Measurements from ENCODE around the gene IGSF9.

The IGSF9 gene

GRCh38 chr1:159991513-159991912, 46.1 kb upstream of the IGSF9 start:
- Histone ChIP-seq H3K9ac (ENCODE audit: low read length) (no peak overlapping the region), H3K9me3 (ENCODE audit: insufficient read depth, low read length) (no peaks in the 10 kb centered on the region), H3K9me2 (replicated peaks; ENCODE audit: insufficient read depth, low read length) (no peaks in the 10 kb centered on the region), H3K4me2 (ENCODE audit: low read depth, low read length, poor library complexity, severe bottlenecking) (no peak overlapping the region), H3K27ac (ENCODE audit: low read depth, low read length) (no peak overlapping the region), H3K4me3 (ENCODE audit: insufficient read depth, low read length, poor library complexity, severe bottlenecking) (no peak overlapping the region), H3K36me3 (ENCODE audit: low read length) (no peaks in the 10 kb centered on the region), H4K20me1 (ENCODE audit: low read depth, low read length) (no peaks in the 10 kb centered on the region), H3F3A (ENCODE audit: insufficient read depth) (no peaks in the 10 kb centered on the region), H2AFZ (ENCODE audit: low read depth, low read length, severe bottlenecking) (no peak overlapping the region), H3K79me2 (ENCODE audit: insufficient read depth, low read length) (no peaks in the 10 kb centered on the region), H3K27me3 (ENCODE audit: low read length) (no peaks in the 10 kb centered on the region)
- TF ChIP-seq CTCF (IDR thresholded peaks at IDR 0.05; ENCODE audit: insufficient read depth, low read length, poor library complexity, severe bottlenecking) = no peak
- TF ChIP-seq EZH2phosphoT487 (conservative IDR thresholded peaks at IDR 0.05; ENCODE audit: low read length) = no peak

- no peak overlapping the region for H3K4me3 ChIP-seq (ENCODE audit: insufficient read depth, low read length, poor library complexity, severe bottlenecking)
- TF ChIP-seq EZH2phosphoT487 (conservative IDR thresholded peaks at IDR 0.05; ENCODE audit: low read length) (no peak), CTCF (IDR thresholded peaks at IDR 0.05; ENCODE audit: insufficient read depth, low read length, poor library complexity, severe bottlenecking) (no peak)
- H3K9ac ChIP-seq (ENCODE audit: low read length) = no peak overlapping the region
Measured at GRCh38 chr1:159990005-159990404, 44.6 kb upstream of the IGSF9 start.

GRCh38 chr1:159989581-159989980, 44.2 kb upstream of the IGSF9 start:
- H4K20me1 ChIP-seq (ENCODE audit: low read depth, low read length) = no peaks in the 10 kb centered on the region
- H3K79me2 ChIP-seq (ENCODE audit: insufficient read depth, low read length) = no peaks in the 10 kb centered on the region
- TF ChIP-seq CTCF (IDR thresholded peaks at IDR 0.05; ENCODE audit: insufficient read depth, low read length, poor library complexity, severe bottlenecking) = no peak
- TF ChIP-seq EZH2phosphoT487 (conservative IDR thresholded peaks at IDR 0.05; ENCODE audit: low read length) = no peak
- H3K36me3 ChIP-seq (ENCODE audit: low read length) = no peaks in the 10 kb centered on the region
- no peak overlapping the region for H2AFZ ChIP-seq (ENCODE audit: low read depth, low read length, severe bottlenecking)
- H3K27ac ChIP-seq (ENCODE audit: low read depth, low read length) = no peak overlapping the region
- no peak overlapping the region for H3K9ac ChIP-seq (ENCODE audit: low read length)
- no peaks in the 10 kb centered on the region for H3K9me2 ChIP-seq (replicated peaks; ENCODE audit: insufficient read depth, low read length)
- H3K4me3 ChIP-seq (ENCODE audit: insufficient read depth, low read length, poor library complexity, severe bottlenecking) = no peak overlapping the region
- H3F3A ChIP-seq (ENCODE audit: insufficient read depth) = no peaks in the 10 kb centered on the region
- H3K4me2 ChIP-seq (ENCODE audit: low read depth, low read length, poor library complexity, severe bottlenecking) = no peak overlapping the region
- no peaks in the 10 kb centered on the region for H3K9me3 ChIP-seq (ENCODE audit: insufficient read depth, low read length)
- H3K27me3 ChIP-seq (ENCODE audit: low read length) = no peaks in the 10 kb centered on the region

More at GRCh38 chr1:159990005-159990404, 44.6 kb upstream of the IGSF9 start:
- no peaks in the 10 kb centered on the region for H3K9me2 ChIP-seq (replicated peaks; ENCODE audit: insufficient read depth, low read length)
- no peaks in the 10 kb centered on the region for H3K9me3 ChIP-seq (ENCODE audit: insufficient read depth, low read length)
- no peak overlapping the region for H3K4me2 ChIP-seq (ENCODE audit: low read depth, low read length, poor library complexity, severe bottlenecking)
- H3K27me3 ChIP-seq (ENCODE audit: low read length) = no peaks in the 10 kb centered on the region
- no peaks in the 10 kb centered on the region for H3F3A ChIP-seq (ENCODE audit: insufficient read depth)
- H2AFZ ChIP-seq (ENCODE audit: low read depth, low read length, severe bottlenecking) = no peak overlapping the region
- no peaks in the 10 kb centered on the region for H4K20me1 ChIP-seq (ENCODE audit: low read depth, low read length)
- H3K36me3 ChIP-seq (ENCODE audit: low read length) = no peaks in the 10 kb centered on the region
- no peaks in the 10 kb centered on the region for H3K79me2 ChIP-seq (ENCODE audit: insufficient read depth, low read length)
- H3K27ac ChIP-seq (ENCODE audit: low read depth, low read length) = no peak overlapping the region

Data from SU-DHL-6 (cell line).